GM18909 (cell line): Measurements from ENCODE around the gene GPI.

Experiments
- ATAC-seq: cut with Tn5 transposase; IDR thresholded peaks from one replicate; pipeline ENCODE4 v1.9.1; 2021; ENCODE audit warnings: mild to moderate bottlenecking; ENCODE audit not compliant: unreplicated experiment, poor library complexity

GPI gene

DNA sequence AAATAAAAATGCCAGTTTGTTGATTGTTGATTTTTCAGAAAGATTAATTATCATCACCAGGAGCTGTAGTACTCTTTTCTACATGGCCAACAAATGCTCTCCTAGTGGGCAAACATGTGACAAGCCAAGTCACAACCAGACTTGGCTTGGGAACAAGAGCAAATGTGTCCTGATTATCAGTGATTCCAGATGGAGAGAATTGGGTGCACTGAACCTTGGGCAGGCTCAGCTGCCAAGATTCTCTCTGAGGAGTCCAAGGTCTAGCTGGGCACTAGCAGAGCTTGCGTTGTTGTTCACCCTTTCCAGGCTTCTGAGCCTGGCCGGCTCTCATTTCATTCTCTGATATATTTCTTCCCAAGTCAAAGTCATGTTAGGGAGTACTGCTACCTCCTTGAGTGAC, 27.3 kb upstream of the GPI start:
- no peak for ATAC-seq

DNA sequence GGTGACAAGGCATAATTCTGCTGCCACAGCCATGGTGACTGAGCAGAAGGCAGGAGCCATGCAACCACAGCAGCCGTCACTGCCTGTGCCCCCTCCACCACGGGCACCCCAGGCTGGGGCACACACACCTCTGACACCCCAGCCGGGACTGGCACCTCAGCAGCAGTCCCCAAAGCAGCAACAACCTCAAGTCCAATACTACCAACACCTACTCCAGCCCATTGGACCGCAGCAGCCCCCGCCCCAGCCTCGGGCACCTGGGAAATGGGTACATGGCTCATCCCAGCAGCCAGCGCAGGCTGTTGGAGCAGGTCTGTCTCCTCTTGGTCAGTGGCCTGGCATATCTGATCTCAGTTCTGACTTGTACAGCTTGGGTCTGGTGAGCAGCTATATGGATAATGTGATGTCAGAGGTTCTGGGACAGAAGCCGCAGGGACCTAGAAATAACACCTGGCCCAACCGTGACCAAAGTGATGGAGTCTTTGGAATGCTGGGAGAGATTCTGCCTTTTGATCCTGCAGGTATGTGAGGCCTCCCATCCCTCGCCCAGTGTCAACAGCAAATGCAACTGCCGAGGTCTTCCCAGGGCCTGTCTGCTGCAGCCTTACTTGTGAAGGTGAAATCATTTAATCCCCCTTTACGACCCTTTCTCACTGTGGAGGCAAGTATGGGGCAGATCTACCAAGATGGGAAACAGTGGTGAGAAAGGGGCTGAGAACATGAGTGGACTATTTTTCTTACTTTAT, 22.9 kb upstream of the GPI start:
- no peak for ATAC-seq

DNA sequence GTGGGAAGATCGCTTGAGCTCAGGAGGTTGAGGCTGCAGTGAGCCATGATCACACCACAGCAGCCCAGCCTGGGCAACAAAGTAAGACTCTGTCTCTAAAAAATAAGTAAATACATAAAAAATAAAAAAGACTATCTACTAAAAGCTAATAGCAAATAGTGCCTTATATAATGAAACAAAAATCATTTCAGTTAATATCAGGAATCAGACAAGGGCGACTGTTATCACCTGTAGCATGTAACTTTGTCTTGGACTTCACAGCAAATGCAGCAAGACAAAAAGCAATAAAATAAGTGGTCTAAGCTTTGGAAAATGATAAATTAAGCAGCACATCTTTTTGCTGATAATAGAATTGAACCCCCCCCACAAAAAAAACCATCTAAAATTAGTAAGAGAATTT, 21.2 kb upstream of the GPI start:
- ATAC-seq: no peak

DNA sequence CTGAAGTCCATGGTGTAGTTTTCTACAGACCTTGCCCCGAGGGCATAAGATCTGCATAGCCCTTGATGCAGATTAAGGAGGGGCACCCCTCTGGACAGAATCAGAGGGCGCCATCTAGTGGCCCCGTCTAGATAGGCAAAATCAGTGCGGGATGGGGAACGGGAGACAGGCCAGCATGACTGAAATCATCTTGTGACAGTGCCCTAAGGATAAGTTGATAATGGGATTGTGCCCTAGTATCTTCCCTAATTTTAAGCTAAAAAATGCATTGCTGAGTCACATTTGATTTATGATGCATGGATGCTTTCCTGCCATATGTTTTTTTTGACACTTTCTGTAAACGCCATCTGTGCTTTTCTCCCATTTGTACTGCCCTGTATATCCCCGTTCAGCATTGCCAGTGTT, 19.0 kb upstream of the GPI start:
- ATAC-seq: no peak

- ATAC-seq: no peak
Measured at GRCh38 chr19:34347561-34348165, 17.3 kb upstream of the GPI start.

DNA sequence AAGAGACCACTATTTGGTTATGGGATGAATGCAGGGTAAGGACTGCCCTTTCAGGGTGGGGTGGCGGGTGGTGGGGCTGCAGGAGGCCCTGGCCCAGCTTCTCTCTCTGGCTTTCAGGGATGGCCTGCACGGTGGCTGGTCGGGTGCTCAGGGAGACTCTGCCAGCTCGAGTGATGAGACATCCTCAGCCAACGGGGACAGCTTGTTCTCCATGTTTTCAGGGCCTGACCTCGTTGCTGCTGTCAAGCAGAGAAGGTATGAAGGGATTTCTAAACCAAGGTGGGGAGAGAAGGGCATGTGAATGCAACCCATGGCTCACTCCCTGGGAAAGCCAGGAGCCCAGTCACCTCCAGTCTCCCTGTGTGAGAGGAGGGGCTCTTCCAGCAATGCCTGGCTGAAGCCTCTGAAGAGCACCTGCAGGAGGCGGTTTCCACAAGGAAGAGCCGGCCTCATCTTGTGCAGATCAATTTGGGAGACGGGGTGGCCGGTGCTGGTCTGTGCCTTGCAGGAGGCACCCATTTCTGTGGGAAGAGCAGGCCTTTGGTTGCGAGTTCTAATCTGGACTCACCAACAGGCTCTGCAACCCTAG, 16.0 kb upstream of the GPI start:
- ATAC-seq: no peak

DNA sequence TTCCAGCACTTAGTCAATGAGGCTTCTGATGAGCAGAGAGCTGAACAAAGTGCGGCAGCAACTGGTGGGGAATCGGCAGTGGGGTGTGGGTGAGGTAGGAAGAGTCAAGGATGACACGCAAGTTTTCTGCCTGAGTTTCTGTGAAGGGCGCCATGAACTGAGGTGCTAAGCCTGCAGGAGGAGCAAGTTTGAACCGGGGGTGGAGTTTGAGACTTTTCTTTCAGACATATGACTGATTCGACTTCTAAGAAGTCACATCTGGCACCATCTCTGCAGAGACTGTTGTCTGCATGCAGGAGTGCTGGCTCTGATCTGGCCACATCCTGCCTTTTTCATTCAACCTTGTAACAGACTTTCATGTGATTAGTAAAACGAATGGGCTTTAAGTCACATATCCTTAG, 14.8 kb upstream of the GPI start:
- no peak for ATAC-seq

- ATAC-seq: peak; percentile 71
Measured at GRCh38 chr19:34351382-34351826, 13.6 kb upstream of the GPI start.

GRCh38 chr19:34353546-34353945, 11.4 kb upstream of the GPI start:
- no peak for ATAC-seq

DNA sequence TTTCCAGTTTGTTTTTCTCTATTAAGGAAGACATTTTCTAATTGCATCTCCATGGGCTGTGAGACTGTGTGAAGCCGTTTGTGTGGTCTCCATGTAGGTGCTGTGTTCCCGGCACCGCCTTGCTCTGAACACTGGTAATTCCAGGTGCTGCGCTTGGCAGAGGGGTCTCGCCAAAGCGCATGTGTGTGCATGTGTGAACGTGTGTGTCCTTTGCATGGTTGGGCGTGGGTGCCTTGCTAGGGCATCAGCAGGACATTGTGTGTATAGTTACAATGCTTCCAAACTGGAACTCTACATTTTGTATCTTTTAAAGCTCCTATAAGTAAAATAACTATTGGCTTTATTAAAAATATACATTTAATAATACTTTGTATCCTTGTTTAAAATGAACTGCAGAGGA, 9.8 kb upstream of the GPI start:
- no peak for ATAC-seq

GRCh38 chr19:34356875-34357274, 8.1 kb upstream of the GPI start:
- no peak for ATAC-seq

GRCh38 chr19:34357431-34357830, 7.6 kb upstream of the GPI start:
- ATAC-seq: no peak

DNA sequence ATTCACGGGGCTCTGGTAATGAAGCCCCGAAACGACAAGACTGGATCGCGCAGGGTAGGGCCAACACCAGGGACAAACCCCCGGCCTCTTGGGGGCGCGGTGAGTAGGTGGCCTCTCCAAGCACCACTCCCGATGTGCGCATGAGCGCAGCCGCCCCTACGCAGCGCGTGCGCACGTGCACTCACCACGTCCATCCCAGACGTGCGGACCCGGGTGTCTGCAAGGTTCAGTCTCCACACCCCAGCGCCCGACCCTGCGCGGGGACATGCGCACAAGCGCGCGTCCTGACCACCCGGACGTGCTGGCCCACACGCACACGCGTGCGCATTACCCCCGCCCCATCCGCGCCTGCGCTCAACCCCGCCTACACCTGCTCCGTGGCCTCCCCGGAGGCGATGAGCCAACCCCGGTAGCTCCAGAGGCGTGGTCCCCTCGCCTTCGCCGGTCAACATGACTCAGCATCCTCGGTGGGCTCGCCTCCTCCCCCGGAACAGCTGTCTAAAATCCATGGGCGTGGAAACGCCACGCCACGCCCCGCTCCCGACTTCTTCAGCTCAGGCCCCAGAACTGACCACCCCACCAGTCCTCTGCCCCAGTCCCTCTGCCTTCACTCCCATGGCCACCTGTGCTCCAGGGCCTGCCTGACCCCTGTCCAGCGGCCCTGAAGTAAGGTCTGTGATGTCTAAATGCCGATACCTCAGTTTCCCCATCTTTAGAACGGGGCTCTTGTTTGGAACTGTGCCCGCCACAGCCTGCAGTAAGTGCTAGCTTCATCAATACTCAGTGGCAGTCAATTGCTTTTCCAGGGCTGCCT, 5.6 kb upstream of the GPI start:
- peak; percentile 92 for ATAC-seq

DNA sequence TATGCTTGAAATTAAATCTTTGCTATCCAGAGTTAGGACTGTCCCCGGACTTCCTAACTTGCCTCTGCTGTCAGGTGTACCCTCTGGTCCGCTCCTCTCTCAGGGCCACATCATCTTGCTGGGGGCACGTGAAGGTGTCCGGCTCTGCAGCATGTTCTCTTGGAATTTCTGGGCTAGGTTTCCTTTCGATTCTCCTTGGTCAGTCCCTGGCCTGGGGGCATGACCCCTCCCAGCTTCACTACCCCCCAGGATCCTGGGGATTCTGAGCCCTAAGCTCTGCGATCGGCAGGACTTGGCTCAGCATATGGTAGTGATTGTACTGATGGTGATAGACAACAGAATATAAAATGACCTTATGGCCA, 5.1 kb upstream of the GPI start:
- ATAC-seq: no peak

- ATAC-seq: no peak
Measured at GRCh38 chr19:34360354-34360909, 4.6 kb upstream of the GPI start.

GRCh38 chr19:34362679-34363069, 2.3 kb upstream of the GPI start:
- ATAC-seq: no peak

DNA sequence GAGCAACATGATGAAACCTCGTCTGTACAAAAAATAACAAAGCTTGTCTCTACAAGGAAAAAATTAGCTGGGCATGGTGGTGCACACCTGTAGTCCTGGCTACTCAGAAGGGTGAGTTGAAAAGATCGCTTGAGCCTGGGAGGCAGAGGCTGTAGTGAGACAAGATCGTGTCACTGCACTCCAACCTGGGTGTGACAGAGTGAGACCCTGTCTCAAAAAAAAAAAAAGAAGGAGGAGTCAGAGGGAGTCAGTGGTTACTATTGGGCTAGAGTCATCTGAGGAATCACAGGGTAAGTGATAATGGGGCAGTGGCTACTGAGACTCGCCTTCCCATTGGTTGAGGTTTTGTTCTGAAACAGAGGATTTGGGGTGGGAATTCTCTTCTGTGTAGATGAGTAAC, 1.9 kb upstream of the GPI start:
- ATAC-seq: no peak

GRCh38 chr19:34363930-34364329, 1.1 kb upstream of the GPI start:
- ATAC-seq: no peak

GRCh38 chr19:34364462-34364829, 550 bp upstream of the GPI start:
- no peak for ATAC-seq

- peak; percentile 11 for ATAC-seq
Measured at GRCh38 chr19:34365463-34366401, 736 bp downstream of the GPI start.
